Measurements from ENCODE around the gene ALOXE3. TPM values are rescaled to one million over a fixed set of nuclear protein-coding genes. Genes with fewer than 3 reads are reported as not detected.
A peak's percentile ranks its signal among the peaks of the same experiment; 100 is the strongest.
"Not testable (repeated sequence)": the region's sequence is repeated elsewhere in the genome, so short reads cannot be mapped to it uniquely, and the experiment has no call there.

Gene ALOXE3
- total RNA-seq, 2 donors from 2014 or later = not detected

DNA sequence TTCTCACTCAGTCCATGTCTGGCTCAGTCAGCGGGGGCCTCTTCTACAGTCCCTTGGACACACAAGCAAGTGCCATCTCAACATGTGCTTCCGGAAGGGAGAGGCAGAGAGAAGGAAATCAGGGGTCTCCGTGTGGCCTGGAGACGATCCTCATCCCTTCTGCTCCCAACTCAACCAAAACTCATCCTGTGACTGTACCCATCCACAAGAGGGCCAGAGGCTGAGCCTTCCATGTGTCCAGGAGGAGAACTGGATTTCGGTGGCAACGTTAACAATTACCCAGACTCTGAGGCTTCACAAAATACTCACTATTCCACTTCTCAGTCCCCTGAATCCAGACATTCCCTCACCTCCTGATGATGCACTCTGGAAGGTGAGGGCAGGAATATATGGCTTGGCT, 23.0 kb downstream of the ALOXE3 start:
- H3K36me3 Mint-ChIP-seq = no peaks in the 10 kb centered on the region
- H3K4me3 Mint-ChIP-seq = no peak overlapping the region
- no peak for ATAC-seq
- peaks cover 4 to 6% of the 10 kb centered on the region in 2 donors for H3K4me1 Mint-ChIP-seq (ENCODE audit: low read depth in 2 of 2)
- peaks cover 6 to 18% of the 10 kb centered on the region in 2 donors for H3K27me3 Mint-ChIP-seq
- no peak overlapping the region for H3K27ac Mint-ChIP-seq
- H3K9me3 Mint-ChIP-seq = no peaks in the 10 kb centered on the region
- DNase-seq (ENCODE audit: low spot score) = no peak

DNA sequence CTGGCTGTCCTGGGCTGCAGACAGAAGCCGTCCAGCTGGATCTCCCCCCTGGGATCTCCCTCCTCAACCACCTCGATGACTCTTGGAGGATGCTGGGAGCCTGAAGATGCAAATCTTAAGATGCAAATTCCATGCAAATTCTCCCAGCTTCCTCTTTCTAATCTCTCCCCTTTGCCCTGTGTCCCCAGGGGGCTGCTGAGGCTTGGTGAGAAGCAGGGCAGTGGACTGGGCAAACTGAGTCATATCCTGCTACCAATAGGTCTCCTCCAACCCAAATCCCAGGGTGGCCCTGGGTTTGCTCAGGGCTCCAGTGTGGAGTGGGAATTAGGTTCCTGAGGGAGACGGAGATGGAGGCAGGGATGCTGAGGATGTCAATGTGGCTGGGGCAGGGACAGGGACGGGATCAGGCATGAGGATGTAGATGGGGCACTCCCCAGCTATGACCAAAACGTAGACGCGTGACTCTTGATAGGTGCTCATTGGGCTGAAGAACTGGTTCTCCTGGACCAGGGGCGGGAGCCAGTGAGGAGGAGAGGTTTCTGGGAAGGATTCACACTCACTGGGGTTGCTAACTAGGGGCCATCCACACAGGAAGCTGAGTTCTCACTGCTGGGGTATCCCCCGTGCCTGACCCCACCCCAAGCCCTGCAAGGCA, 27.2 kb downstream of the ALOXE3 start:
- H3K36me3 Mint-ChIP-seq = no peaks in the 10 kb centered on the region
- DNase-seq (ENCODE audit: low spot score) = no peak
- peaks cover 4 to 6% of the 10 kb centered on the region in 2 donors for H3K4me1 Mint-ChIP-seq (ENCODE audit: low read depth in 2 of 2)
- no peak overlapping the region for H3K4me3 Mint-ChIP-seq
- H3K9me3 Mint-ChIP-seq = no peaks in the 10 kb centered on the region
- peaks cover 29 to 33% of the 10 kb centered on the region in 2 donors for H3K27me3 Mint-ChIP-seq
- H3K27ac Mint-ChIP-seq = no peak overlapping the region
- peak in 1 of 2 donors; percentile 38 for ATAC-seq

DNA sequence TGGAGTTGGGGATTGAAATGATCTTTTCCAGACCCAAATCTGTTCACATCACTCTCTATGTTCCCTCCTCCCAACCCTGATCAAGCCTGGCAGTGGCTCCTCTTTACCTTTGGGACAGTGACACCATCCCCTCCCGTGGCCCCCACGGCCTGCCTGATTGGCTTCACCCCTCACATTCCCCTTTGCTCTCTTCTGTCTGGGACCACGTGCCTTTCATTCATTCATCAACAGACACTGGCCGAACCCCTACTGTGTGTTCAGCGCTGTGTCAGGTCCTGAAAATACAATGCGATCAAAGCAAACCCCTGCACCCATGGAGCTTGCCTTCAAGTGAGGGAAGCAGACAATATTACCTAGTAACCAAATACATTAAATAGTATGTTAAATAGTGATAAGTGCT, 28.6 kb downstream of the ALOXE3 start:
- Mint-ChIP-seq H3K4me1 (ENCODE audit: low read depth in 2 of 2) (peaks cover 4 to 6% of the 10 kb centered on the region in 2 donors), H3K27ac (no peak overlapping the region), H3K36me3 (no peaks in the 10 kb centered on the region), H3K27me3 (peaks cover 22 to 33% of the 10 kb centered on the region in 2 donors), H3K4me3 (no peak overlapping the region), H3K9me3 (no peaks in the 10 kb centered on the region)
- ATAC-seq (no peak), DNase-seq (ENCODE audit: low spot score) (no peak)

DNA sequence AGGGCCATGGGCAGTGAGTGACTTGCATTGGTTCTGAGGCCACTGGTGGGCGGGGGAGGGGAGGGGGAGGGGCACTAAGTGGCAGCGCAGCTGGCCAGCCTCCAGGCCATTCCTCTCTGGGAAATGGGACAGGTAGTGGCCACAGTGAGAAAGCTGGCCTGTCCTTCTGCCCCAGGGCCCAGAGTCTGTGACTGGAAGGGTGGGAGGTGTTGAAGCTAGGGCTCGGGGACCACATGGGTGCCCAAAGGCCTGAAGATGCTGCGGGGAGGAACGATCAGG, 30.4 kb downstream of the ALOXE3 start:
- Mint-ChIP-seq H3K4me1 (ENCODE audit: low read depth in 2 of 2) (no peaks in the 10 kb centered on the region), H3K36me3 (no peaks in the 10 kb centered on the region), H3K4me3 (no peak overlapping the region), H3K9me3 (no peaks in the 10 kb centered on the region), H3K27ac (no peak overlapping the region), H3K27me3 (peaks cover 19 to 33% of the 10 kb centered on the region in 2 donors)
- ATAC-seq (no peak), DNase-seq (ENCODE audit: low spot score) (no peak)

DNA sequence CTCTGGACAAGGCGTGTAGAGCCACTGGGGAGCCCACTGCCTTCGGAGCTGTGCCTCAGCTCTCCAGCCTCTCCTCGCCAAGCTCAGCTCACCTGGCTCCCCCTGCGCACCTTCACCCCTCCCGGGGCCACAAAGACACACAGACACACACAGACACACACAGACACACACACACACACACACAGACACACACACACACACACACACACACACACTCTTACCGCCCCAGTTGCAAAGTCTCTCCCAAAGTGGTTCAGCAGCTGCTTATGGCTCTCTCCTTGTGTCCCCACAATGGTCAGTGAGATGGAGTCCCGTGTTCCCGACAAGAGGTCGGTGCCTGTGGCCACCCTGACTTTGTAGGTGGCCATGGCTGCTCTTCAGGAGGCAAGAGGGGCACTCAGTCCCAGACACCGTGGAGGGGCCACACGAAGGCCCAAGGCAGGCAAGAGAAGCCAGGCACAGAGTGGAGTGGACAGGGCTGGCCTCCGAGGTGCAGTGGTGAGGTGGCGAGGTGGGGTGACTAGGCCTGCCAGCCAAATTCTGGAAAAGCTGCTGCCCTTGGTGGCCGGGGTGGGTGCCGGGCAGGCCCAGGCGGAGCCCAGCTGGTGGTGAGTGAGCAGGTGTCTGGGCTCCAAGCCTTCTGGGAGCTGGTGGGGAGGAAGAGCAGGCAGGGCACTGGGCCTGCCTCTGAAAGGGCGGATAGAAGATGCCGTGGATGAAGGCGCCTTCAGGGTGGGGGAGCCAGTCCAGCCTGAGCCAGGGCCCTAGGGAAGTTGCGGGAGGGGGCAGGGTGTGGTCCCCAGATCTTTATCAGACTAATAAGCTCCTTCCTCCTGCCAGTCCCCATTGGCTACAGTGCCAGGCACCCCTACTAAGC, 31.0 kb downstream of the ALOXE3 start, which contains the start of gene ALOX12B:
Gene ALOX12B, minus strand, starts transcription at position 642 of the 877 bp plus-strand sequence. Its CDS starts 274 bp downstream, at position 368.
- ATAC-seq (peak in 1 of 2 donors; percentile 5), DNase-seq (ENCODE audit: low spot score) (no peak)
- H3K27me3 Mint-ChIP-seq = peaks cover 19 to 33% of the 10 kb centered on the region in 2 donors
- H3K9me3 Mint-ChIP-seq = no peaks in the 10 kb centered on the region
- H3K36me3 Mint-ChIP-seq = no peaks in the 10 kb centered on the region
- H3K4me3 Mint-ChIP-seq = no peak within 1 kb of the TSS
- H3K27ac Mint-ChIP-seq = no peak within 1 kb of the TSS
- no peaks in the 10 kb centered on the region for H3K4me1 Mint-ChIP-seq (ENCODE audit: low read depth in 2 of 2)

DNA sequence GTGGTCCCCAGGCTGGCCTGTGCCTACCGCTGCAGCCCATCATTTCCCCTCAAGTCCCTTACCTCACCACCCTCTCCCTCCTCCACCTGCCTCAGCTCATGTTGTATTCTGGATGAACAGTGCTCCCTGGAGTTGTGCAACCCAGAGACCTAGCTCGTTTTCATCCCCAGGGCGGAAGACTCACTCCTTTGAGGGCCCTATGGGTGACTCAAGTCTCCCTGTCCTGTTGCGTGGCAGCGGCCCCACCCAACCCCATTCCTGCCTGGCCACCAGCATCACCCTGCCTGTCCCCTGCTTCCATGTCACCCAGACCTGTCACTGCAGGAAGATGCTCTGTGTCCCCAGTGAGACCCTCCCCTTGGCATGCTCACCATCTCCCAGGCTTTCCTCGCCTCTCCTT, 34.1 kb downstream of the ALOXE3 start:
- Mint-ChIP-seq H3K36me3 (no peaks in the 10 kb centered on the region), H3K27ac (no peak overlapping the region), H3K9me3 (no peaks in the 10 kb centered on the region), H3K27me3 (peaks cover 12 to 17% of the 10 kb centered on the region in 2 donors), H3K4me1 (ENCODE audit: low read depth in 2 of 2) (peaks cover 6 to 7% of the 10 kb centered on the region in 2 donors), H3K4me3 (no peak overlapping the region)
- DNase-seq (ENCODE audit: low spot score) (no peak), ATAC-seq (no peak)

DNA sequence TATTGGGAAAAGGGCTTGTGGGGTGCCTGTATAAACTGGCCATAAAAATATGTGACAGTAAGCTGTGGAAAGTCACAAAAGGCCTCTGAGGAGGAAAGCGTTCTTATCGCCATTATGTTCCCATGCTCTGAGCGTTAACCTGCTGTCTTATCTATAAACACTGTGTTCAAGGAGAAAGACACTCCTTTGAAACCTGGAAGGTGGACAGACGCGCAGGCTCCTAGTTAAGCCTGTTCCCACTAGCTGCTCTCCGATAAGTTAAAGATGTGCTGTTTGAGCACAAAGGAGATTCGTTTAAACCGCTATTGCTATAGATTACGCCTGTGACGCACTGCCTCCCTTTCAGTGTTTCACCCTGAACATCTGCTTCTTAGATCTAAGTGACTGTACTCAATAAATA, 36.0 kb downstream of the ALOXE3 start:
- peaks cover 5 to 10% of the 10 kb centered on the region in 2 donors for H3K27me3 Mint-ChIP-seq
- no peak overlapping the region for H3K4me3 Mint-ChIP-seq
- ATAC-seq = no peak
- DNase-seq (ENCODE audit: low spot score) = no peak
- no peaks in the 10 kb centered on the region for H3K9me3 Mint-ChIP-seq
- H3K27ac Mint-ChIP-seq = no peak overlapping the region
- H3K36me3 Mint-ChIP-seq = no peaks in the 10 kb centered on the region
- H3K4me1 Mint-ChIP-seq (ENCODE audit: low read depth in 2 of 2) = peaks cover 7 to 9% of the 10 kb centered on the region in 2 donors

DNA sequence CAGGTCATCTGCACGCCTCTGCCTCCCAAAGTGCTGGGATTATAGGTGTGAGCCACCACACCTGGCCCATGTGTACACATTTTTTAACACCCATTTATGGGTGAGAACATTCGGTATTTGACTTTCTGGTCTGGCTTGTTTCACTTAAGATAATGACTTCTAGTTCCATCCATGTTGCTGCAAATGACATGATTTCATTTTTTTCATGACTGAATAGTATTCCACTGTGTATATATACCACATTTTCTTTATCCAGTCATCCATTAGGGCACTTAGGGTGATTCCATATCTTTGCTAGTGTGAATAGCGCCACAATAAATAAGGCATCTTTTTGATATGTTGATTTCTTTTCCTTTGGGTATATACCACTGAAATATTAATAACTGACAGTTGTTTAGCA, 36.4 kb downstream of the ALOXE3 start:
- no peak for ATAC-seq
- H3K4me1 Mint-ChIP-seq (ENCODE audit: low read depth in 2 of 2) = peaks cover 7 to 9% of the 10 kb centered on the region in 2 donors
- H3K27ac Mint-ChIP-seq = no peak overlapping the region
- H3K36me3 Mint-ChIP-seq = no peaks in the 10 kb centered on the region
- DNase-seq (ENCODE audit: low spot score) = no peak
- H3K9me3 Mint-ChIP-seq = no peaks in the 10 kb centered on the region
- H3K27me3 Mint-ChIP-seq = peaks cover 3 to 6% of the 10 kb centered on the region in 2 donors
- no peak overlapping the region for H3K4me3 Mint-ChIP-seq

DNA sequence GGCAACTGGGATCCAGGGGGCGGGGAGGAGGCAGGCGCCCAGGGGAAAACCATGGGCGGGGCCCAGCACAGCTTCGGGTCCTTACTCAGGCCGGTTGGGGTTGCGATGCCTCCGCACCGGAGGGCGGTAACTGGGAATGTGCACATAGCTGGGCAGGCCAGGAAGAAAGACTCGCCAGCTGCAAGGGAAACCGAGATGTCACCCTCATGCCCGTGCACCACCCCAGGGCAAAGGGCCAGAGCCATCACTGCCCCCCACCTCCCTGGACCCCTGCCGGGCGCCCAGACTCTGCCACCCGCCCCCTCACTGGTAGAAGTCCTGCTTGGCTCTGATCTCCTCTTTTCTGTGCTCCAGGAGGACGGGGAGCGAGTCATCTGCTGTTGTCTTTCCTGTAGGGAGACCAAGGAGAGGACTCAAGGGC, 37.5 kb downstream of the ALOXE3 start:
- ATAC-seq = no peak
- no peak for DNase-seq (ENCODE audit: low spot score)
- Mint-ChIP-seq H3K4me1 (ENCODE audit: low read depth in 2 of 2) (peaks cover 7 to 9% of the 10 kb centered on the region in 2 donors), H3K27ac (no peak overlapping the region), H3K9me3 (no peaks in the 10 kb centered on the region), H3K4me3 (no peak overlapping the region), H3K27me3 (peaks cover 0 to 3% of the 10 kb centered on the region in 2 donors), H3K36me3 (no peaks in the 10 kb centered on the region)

DNA sequence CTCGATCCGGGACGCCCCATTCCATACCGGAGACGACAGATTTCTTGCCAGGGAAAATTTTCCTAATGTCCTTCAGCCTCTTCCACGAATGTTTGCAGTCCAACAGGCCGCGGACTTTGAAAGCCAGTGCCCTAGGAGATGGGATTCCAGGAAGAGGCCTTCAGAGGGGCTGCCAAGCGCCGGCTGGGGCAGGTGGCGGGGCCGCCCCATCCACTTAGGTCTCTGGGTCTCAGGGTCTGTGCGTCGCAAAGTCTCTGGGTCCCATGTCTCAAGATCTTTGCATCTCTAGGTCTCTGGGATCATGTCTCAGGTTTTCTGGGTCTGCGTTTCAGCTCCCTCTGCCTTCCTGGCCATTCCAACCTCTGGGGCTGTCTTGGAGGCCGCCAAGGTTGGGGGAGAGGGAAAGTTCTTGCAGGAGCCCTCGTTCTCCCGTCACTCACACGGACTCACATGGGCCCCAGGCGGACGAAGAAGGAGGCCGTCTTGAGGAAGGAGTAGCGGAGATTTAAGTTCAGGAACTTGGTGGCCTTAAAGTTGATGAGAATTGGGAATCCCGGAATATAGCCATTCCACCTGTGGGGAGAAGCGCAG, 38.0 kb downstream of the ALOXE3 start:
- no peaks in the 10 kb centered on the region for H3K36me3 Mint-ChIP-seq
- DNase-seq (ENCODE audit: low spot score) (no peak), ATAC-seq (no peak)
- peaks cover 7 to 9% of the 10 kb centered on the region in 2 donors for H3K4me1 Mint-ChIP-seq (ENCODE audit: low read depth in 2 of 2)
- H3K9me3 Mint-ChIP-seq = no peaks in the 10 kb centered on the region
- H3K4me3 Mint-ChIP-seq = peak overlapping the region; percentile 85
- H3K27me3 Mint-ChIP-seq = peaks cover under 1 to 3% of the 10 kb centered on the region in 2 donors
- no peak overlapping the region for H3K27ac Mint-ChIP-seq

DNA sequence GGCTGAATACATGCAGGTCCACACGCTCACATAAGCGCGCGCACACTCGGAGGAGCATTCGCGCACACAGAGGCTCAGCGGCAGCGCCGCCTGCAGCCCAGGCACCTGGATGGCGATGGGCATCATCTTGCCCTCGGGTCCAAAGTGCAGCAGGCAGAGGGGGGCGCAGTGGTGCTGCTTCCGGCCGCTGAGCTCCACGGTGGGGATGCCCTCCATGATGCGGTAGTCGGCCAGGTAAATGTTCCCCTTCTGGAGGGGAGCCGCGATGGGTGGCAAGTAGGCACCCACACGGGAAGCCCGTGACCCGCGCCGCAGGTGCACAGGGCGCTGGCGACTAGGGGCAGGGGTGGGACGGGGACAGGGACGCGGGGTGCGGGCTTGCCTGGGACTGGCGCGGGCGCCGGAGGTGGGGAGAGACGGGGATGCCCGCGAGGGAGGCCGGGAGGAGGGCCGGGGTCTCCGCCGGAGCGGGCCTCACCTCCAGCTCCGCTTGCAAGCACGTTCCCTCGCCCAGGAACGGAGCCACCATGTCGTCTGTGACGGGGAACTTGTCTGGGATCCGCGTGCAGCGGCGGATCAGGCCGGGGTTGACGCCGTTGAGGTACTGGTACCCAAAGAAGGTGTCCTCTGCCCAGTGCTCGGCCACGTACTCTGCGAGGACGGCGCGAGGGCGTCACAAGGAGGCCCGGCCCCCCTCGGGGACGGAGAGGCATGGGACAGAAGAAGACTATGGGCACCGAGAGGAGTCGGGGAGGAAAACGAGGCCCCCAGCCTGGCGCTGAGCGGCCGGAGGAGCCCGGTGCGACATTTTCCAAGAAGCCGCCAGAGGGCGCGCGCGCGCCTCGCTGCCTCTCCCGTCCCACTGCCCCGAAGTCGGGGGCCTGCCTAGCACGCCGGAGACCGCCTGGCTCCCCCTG, 38.8 kb downstream of the ALOXE3 start:
- DNase-seq (ENCODE audit: low spot score) = peak; percentile 82
- ATAC-seq = peak; percentile 91
- H3K4me3 Mint-ChIP-seq = peak overlapping the region; percentile 85
- no peaks in the 10 kb centered on the region for H3K36me3 Mint-ChIP-seq
- H3K27ac Mint-ChIP-seq = no peak overlapping the region
- H3K4me1 Mint-ChIP-seq (ENCODE audit: low read depth in 2 of 2) = peaks cover 11 to 15% of the 10 kb centered on the region in 2 donors
- H3K9me3 Mint-ChIP-seq = no peaks in the 10 kb centered on the region
- H3K27me3 Mint-ChIP-seq = peaks cover 8 to 10% of the 10 kb centered on the region in 2 donors

DNA sequence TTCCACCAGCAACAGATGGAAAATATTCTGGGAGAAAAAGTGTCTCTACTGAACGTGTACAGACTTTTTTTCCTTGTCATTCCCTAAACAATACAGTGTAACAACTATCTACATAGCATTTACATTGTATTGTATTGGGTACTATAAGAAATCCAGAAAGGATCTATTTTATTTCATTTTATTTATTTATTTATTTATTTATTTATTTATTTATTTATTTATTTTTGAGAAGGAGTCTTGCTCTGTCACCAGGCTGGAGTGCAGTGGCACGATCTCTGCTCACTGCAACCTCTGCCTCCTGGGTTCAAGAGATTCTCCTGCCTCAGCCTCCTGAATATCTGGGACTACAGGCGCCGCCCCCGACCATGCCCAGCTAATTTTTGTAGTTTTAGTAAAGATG, 40.4 kb downstream of the ALOXE3 start:
- not testable (repeated sequence) for H3K9me3 Mint-ChIP-seq; DNase-seq (ENCODE audit: low spot score); H3K36me3 Mint-ChIP-seq; H3K27ac Mint-ChIP-seq; H3K4me3 Mint-ChIP-seq; ATAC-seq
- Mint-ChIP-seq H3K27me3 (peaks cover 21 to 22% of the 10 kb centered on the region in 2 donors), H3K4me1 (ENCODE audit: low read depth in 2 of 2) (peaks cover 27 to 28% of the 10 kb centered on the region in 2 donors)

All from natural killer cell treated with Interleukin-12 subunit alpha and Interleukin-12 subunit beta and Interleukin-15 and Interleukin-18, amount 100 ng/mL, for 72 hours (primary cell).